D341Med (cell line): ENCODE data around the gene OR1B1.
"Not testable (repeated sequence)": the region's sequence is repeated elsewhere in the genome, so short reads cannot be mapped to it uniquely, and the experiment has no call there.

Source experiments
- DNase-seq: peaks from one replicate; pipeline ENCODE4 v3.0.0; 2012; ENCODE audit warnings: low spot score

Gene OR1B1

DNA sequence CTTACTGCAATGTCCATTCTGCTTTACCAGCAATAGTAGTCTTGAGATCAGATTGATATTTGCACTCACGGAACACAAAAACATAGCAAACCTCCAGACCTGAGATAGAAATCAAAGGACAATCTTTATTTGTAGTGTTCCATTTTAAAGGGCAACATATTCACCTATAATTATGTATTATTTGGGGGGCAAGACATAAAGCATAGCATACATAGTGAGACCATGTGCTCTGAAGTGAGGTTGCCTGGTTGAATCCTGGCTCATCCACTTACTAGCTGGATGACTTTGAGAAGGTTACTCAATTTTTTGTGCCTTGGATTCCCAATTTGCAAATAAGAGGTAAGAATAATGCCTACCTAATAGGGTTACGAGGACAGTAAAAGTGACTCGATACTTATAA is at the start of gene OR1B1:
TSS of gene OR1B1 (minus strand) at position 101 of the 400 bp plus-strand sequence.
- no peak for DNase-seq

GRCh38 chr9:122695696-122696095 is 38.3 kb upstream of the OR1B1 start:
- DNase-seq: no peak

DNA sequence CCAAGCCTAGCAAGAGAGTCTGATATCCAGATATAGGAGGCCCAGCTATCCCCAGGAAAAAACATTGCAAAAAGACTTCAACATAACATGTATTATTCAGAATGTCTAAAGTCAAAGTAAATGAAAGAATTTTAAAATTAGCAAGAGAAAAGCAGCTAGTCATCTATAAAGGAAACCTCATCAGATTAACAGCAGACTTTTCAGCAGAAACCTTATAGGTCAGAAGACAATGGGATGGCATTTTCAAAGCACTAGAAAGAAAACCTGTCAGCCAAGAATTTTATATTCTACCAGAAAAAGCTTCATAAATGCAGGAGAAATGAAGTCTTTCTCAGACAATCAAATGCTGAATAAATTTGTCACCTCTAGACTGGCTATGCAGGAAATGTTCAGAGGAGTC is 27.4 kb upstream of the OR1B1 start:
- DNase-seq: no peak

- no peak for DNase-seq
These were observed 15.1 kb upstream of the OR1B1 start for GRCh38 chr9:122672481-122672880.

GRCh38 chr9:122661416-122661815 is 4.0 kb upstream of the OR1B1 start, which contains the start of gene OR1L1:
OR1L1 (plus strand) TSS chr9:122661716; CDS start chr9:122661716, 0 bp downstream.
- DNase-seq: no peak

GRCh38 chr9:122656378-122656777 is 1.0 kb downstream of the OR1B1 start:
- no peak for DNase-seq

- peak; percentile 16 for DNase-seq
These were observed 15.2 kb downstream of the OR1B1 start for GRCh38 chr9:122642226-122642625.

DNA sequence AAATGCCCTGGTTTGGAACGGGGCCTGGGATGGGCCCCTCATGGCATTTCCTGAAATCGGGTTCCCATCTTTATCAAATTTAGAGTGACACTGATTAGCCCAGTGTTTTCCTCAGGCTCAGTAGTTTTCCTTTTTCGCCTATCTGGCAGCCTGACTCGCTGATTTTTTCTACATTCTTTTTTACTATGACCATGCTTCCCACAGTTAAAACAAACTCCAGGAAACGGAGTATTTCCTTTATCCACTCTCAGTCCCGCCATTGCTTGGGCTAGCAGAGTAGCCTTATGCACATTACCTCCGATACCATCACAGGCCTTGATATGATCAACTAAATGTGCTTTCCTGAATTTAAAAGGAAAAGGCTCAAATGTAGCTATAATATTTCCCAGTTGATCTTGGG is 37.4 kb downstream of the OR1B1 start:
- DNase-seq: no peak

DNA sequence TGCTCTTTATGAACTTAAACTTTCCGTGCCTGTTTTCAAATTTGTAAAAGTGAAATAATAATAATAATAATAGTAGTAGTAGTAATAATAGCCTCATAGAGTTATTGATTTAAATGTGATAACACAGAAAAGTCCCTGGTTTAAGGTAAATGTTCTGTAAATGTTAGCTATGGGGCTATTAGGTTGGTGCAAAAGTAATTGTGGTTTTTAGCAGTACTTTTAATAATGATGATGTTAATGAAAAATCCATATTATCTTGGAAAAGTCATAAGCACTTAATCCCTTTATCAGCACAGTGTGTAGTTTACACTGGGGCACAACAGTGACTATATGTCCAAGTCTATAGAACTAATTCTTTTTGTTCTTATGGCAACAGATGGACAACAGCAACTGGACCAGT is 43.1 kb downstream of the OR1B1 start, which contains the start of gene OR1Q1:
TSS of gene OR1Q1 (plus strand) at position 377 of the 400 bp plus-strand sequence. CDS start at position 377, 0 bp downstream.
- no peak for DNase-seq

DNA sequence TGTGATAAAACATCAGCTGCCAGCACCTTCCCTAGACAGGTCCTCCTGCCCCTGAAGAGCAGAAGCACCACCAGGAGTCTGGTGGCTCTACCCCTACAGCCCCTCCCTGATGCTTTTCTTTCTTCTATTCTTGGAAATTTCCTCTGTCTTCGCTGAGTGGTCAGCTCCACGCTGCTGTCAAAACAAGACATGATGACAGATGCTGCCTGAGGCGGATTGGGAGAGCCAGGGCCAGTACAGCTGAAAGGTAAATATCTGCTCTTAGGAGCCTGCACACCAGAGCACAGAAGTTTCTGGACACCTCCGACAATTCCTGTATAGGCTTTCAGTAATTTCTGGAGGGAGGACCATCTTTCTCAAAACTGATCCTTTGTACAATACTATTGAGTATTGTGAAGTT is 47.6 kb downstream of the OR1B1 start:
- no peak for DNase-seq

DNA sequence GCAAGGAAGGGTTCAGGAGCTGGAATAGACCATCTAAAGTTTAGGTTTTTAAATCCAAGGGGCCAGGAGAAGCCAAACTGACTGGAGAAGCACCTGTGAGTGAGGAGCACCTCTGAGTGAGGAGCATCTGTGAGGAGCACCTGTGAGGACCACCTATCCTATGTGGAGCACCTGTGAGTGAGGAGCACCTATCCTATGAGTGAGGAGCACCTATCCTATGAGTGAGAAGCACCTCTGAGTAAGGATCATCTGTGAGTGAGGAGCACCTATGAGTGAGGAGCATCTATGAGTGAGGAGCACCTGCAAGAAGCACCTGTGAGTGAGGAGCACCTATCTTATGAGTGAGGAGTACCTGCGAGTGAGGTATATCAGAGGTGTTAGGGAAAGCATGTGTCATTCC is 50.8 kb downstream of the OR1B1 start:
- no peak for DNase-seq

GRCh38 chr9:122605691-122606090 is 51.7 kb downstream of the OR1B1 start:
- no peak for DNase-seq

DNA sequence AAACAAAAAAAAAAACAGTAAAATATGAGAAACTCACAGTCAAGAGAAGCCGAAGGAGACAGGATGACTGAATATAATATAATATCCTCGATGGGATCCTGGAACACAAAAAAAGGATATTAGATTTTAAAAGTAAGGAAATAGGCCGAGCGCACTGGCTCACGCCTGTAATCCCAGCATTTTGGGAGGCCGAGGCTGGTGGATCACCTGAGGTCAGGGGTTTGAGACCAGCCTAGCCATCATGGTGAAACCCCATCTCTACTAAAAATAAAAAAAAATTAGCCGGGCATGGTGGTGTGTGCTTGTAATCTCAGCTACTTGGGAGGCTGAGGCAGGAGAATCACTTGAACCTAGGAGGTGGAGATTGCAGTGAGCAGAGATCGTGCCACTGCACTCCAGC is 74.1 kb downstream of the OR1B1 start, which contains the start of gene OR1L8:
TSS of gene OR1L8 (minus strand) at position 101 of the 400 bp plus-strand sequence. CDS start 14,907 bp downstream, outside the sequence.
- DNase-seq: not testable (repeated sequence)

DNA sequence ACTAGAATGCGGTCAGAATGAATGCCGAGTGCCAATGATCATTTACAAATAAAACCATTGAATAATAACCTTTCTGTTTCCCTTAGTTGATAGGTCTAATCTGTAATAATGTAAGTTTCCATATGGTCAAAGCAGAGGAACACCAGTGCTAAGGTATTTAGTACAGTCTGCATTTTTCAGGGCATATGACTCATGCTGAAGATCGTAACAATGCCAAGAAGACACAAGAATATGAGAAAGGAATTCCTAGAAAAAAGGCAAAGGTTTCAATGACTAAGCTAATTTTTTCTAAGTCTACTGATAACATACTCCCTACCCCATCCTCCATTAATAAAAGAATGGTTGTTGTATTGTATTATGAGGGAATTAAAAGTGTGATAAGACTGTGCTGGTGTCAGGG is 77.1 kb downstream of the OR1B1 start:
- no peak for DNase-seq

GRCh38 chr9:122579874-122580273 is 77.6 kb downstream of the OR1B1 start:
- DNase-seq: no peak
